HepG2 (cell line): Measurements from ENCODE around the gene VSIG2. TPM values are rescaled to one million over a fixed set of nuclear protein-coding genes. Genes with fewer than 3 reads are reported as not detected.

Experiments used
- ATF7-NPFF ChIP-seq: sonication (generic); formaldehyde crosslinking; IDR thresholded peaks from 2 replicates; pipeline ENCODE4 v1.8.1; 2023; ENCODE audit warnings: mild to moderate bottlenecking, low read depth, missing genetic modification reagents, moderate library complexity
- CBX1 ChIP-seq: IDR thresholded peaks from one replicate; pipeline ENCODE4 v1.6.1; 2016; ENCODE audit warnings: antibody characterized with exemption, low read depth
- ETS1 ChIP-seq: sonication (generic); formaldehyde crosslinking; IDR thresholded peaks from 2 replicates; pipeline ENCODE4 v1.4.0; 2020; ENCODE audit warnings: missing genetic modification reagents
- HDAC1 ChIP-seq: sonication (generic); formaldehyde crosslinking; IDR thresholded peaks from 2 replicates; pipeline ENCODE4 v1.5.1; 2020; ENCODE audit warnings: mild to moderate bottlenecking, missing genetic modification reagents
- IKZF1 ChIP-seq: fragments of 450-650 bp; IDR thresholded peaks from 2 replicates; pipeline ENCODE4 v1.7.1; 2016
- MED8 ChIP-seq: sonication (generic); formaldehyde crosslinking; IDR thresholded peaks from 2 replicates; pipeline ENCODE4 v1.8.1; 2023; ENCODE audit warnings: mild to moderate bottlenecking, missing genetic modification reagents; ENCODE audit not compliant: insufficient replicate concordance
- MTF1 ChIP-seq: sonication (generic); formaldehyde crosslinking; IDR thresholded peaks from 2 replicates; pipeline ENCODE4 v1.5.0; 2020; ENCODE audit warnings: missing genetic modification reagents
- SIN3B ChIP-seq: fragments of 150-350 bp; IDR thresholded peaks from 2 replicates; pipeline ENCODE4 v1.6.1; 2014; ENCODE audit warnings: low read length
- SIX1 ChIP-seq: sonication (generic); formaldehyde crosslinking; IDR thresholded peaks from 2 replicates; pipeline ENCODE4 v1.4.0; 2020; ENCODE audit warnings: missing genetic modification reagents, borderline replicate concordance
- SMAD9 ChIP-seq: sonication (generic); formaldehyde crosslinking; IDR thresholded peaks from 2 replicates; pipeline ENCODE4 v1.5.1; 2020; ENCODE audit warnings: mild to moderate bottlenecking, missing genetic modification reagents
- SMARCC2 ChIP-seq: fragments of 450-650 bp; IDR thresholded peaks from 2 replicates; pipeline ENCODE4 v1.6.1; 2017; ENCODE audit warnings: antibody characterized with exemption, mild to moderate bottlenecking
- SMARCE1 ChIP-seq: fragments of 450-650 bp; IDR thresholded peaks from 2 replicates; pipeline ENCODE4 v1.6.1; 2017; ENCODE audit warnings: borderline replicate concordance
- ZBTB42 ChIP-seq: sonication (generic); formaldehyde crosslinking; IDR thresholded peaks from 2 replicates; pipeline ENCODE4 v1.5.0; 2020; ENCODE audit warnings: mild to moderate bottlenecking, missing genetic modification reagents
- ZKSCAN5 ChIP-seq: sonication (generic); formaldehyde crosslinking; IDR thresholded peaks from 2 replicates; pipeline ENCODE4 v1.5.1; 2020; ENCODE audit warnings: mild to moderate bottlenecking, missing genetic modification reagents
- ZMYM2 ChIP-seq: sonication (generic); formaldehyde crosslinking; IDR thresholded peaks from 2 replicates; pipeline ENCODE4 v1.8.0; 2022; ENCODE audit warnings: mild to moderate bottlenecking, missing genetic modification reagents
- ZNF383 ChIP-seq: sonication (generic); formaldehyde crosslinking; IDR thresholded peaks from 2 replicates; pipeline ENCODE4 v1.4.0; 2020; ENCODE audit warnings: missing genetic modification reagents, mild to moderate bottlenecking, borderline replicate concordance
- ZNF589 ChIP-seq: sonication (generic); formaldehyde crosslinking; conservative IDR thresholded peaks from 2 replicates; pipeline ENCODE4 v1.8.0; 2022; ENCODE audit warnings: mild to moderate bottlenecking, moderate library complexity, missing genetic modification reagents
- ZNF646 ChIP-seq: sonication (generic); formaldehyde crosslinking; IDR thresholded peaks from 2 replicates; pipeline ENCODE4 v1.9.0; 2021; ENCODE audit warnings: mild to moderate bottlenecking, missing genetic modification reagents
- ZNF672 ChIP-seq: sonication (generic); formaldehyde crosslinking; IDR thresholded peaks from 2 replicates; pipeline ENCODE4 v1.8.1; 2022; ENCODE audit warnings: missing genetic modification reagents
- polyA plus RNA-seq, 8 experiments: library from polyadenylated mRNA; depleted of rRNA in 3 of 8; stranded (reverse) in 7 of 8; unstranded in 1 of 8; fragments of >200 nt; fragmentation: Illumina TruSeq in 4 of 8; extraction: Trizol in 4 of 8; gene quantifications; 2 replicates each; pipeline versions ENCODE4 v1.2.1 to v1.2.3, GENCODE V29; 2011 to 2016; ENCODE audit warnings: low read depth in 4 of 8, missing spikeins in 1 of 8, mixed read lengths in 1 of 8; ENCODE audit not compliant: insufficient read depth in 1 of 8
- total RNA-seq, 5 experiments: library from RNA; depleted of rRNA; stranded (reverse); fragments of >200 nt; fragmentation: Illumina TruSeq; extraction: Trizol; gene quantifications; 2 replicates each; pipeline ENCODE4 v1.2.3, GENCODE V29; 2016; ENCODE audit warnings: low read depth in 1 of 5
- TF ChIP-seq, protein P1 (sequence below): sonication (generic); formaldehyde crosslinking; IDR thresholded peaks from 2 replicates; pipeline ENCODE4 v1.9.0; 2022; ENCODE audit warnings: low read depth, missing genetic modification reagents
- TF ChIP-seq, protein P2 (sequence below): sonication (generic); formaldehyde crosslinking; IDR thresholded peaks from 2 replicates; pipeline ENCODE4 v1.4.0; 2020; ENCODE audit warnings: mild to moderate bottlenecking, missing genetic modification reagents

Gene VSIG2
- total and polyA plus RNA-seq, 2 of the 13 experiments (the other 11 are each of a cell fraction or from before 2014, with no cell fraction given), result 0.80 to 2.7 TPM

DNA sequence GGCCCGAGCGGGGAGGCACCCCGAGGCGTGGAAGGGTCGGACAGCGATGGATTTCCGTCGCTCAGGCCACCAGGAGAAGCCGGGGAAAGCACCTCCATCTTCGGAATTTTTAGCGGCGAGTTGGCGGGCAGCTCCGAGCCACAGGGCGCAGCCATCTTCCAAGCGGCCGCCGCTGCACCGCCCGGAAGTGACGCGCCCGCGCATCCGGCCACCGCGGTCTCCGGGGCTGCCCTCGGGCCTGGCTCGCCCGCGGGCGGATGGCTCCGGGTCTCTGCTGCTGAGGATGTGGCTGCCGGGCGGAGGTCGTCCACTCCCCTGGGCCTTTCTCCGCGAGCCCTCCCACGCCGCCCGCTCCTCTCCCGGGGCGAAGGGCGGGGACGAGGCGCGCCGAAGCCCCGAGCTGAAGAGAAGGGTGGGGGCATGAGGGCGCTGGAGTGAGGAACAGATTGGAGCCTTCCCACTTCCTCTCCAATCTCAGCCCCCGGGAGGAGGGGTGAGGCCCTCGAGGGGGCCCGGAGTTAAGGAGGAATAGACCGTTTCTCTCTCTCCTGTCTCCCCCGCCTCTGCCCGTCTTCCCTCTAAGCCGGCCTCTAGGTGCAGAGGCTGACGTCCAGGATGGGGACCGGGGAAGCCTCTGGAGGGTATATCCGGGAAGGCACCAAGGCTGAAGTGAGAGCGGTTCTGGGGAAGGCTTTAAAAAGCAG is 48.3 kb upstream of the VSIG2 start, which contains the start of gene MSANTD2 (continued):
- TF ChIP-seq, protein P1, sequence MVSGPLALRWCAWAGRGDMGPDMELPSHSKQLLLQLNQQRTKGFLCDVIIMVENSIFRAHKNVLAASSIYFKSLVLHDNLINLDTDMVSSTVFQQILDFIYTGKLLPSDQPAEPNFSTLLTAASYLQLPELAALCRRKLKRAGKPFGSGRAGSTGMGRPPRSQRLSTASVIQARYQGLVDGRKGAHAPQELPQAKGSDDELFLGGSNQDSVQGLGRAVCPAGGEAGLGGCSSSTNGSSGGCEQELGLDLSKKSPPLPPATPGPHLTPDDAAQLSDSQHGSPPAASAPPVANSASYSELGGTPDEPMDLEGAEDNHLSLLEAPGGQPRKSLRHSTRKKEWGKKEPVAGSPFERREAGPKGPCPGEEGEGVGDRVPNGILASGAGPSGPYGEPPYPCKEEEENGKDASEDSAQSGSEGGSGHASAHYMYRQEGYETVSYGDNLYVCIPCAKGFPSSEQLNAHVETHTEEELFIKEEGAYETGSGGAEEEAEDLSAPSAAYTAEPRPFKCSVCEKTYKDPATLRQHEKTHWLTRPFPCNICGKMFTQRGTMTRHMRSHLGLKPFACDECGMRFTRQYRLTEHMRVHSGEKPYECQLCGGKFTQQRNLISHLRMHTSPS (CRISPR knock-in tag), result no peak
- TF ChIP-seq SMARCC2 (no peak), HDAC1 (CRISPR knock-in tag) (peak; percentile 65), MTF1 (CRISPR knock-in tag) (no peak), ZNF589 (CRISPR knock-in tag) (no peak), SIX1 (CRISPR knock-in tag) (no peak), IKZF1 (no peak), ZBTB42 (no peak), ZNF646 (no peak), MED8 (peak; percentile 92), SMAD9 (CRISPR knock-in tag) (peak; percentile 89; the same call in 1 of the 2 replicates), ETS1 (no peak), ZNF383 (CRISPR knock-in tag) (no peak), ZMYM2 (no peak), ZNF672 (no peak), SIN3B (peak; percentile 52; the same call in 1 of the 2 replicates), SMARCE1 (no peak), ATF7-NPFF (CRISPR knock-in tag) (peak; percentile 86), CBX1 (no peak), ZKSCAN5 (CRISPR knock-in tag) (no peak)
- TF ChIP-seq, protein P2, sequence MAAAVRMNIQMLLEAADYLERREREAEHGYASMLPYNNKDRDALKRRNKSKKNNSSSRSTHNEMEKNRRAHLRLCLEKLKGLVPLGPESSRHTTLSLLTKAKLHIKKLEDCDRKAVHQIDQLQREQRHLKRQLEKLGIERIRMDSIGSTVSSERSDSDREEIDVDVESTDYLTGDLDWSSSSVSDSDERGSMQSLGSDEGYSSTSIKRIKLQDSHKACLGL, result no peak; the same call in none of the 2 replicates
